ENCODE measurements around the gene LBX1.

The LBX1 gene

DNA sequence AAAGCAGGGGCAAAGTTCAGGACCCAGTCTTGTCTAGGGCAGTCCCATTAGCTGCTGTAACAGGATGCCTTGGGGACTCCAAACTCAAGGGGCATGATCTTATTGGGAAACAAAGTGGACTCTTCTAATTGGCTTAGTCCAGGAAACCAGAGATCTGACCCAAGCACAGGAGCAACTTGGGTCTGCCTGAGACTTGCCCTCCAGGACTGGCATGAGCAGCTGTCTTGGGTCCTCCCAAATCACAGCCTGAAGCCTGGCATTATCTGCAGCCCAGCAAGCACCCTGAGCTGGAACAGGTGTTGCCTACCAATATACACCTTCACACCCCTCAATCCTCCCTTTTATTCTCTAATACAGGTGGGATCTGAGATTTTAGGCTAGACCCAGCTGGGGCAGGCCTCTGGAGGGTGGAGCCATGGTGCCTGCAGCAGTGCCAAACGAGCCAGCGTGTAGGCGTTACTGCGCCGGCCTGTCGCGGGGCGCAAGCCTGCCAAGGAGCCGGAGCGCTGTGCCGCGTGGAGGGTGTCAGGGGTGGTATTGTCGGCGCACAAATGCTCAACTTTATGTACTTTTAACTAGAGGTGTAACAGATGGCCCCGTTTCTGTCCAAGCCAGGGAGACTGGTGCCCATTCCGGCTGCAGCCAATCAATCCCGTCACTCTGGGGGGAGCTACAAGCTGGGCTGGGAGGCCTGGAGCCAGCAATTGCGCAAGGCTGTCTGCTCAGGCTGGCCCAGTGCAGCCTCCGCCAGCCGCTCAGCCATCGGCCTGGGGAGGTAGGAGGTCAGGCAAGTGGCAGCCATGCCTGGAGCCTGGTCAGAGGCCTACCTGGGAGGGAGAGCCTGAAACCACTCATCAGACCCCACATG, 12.8 kb upstream of the LBX1 start:
- no peak for DNase-seq

- no peak for DNase-seq
Measured at GRCh38 chr10:101238732-101239105, 9.5 kb upstream of the LBX1 start.

DNA sequence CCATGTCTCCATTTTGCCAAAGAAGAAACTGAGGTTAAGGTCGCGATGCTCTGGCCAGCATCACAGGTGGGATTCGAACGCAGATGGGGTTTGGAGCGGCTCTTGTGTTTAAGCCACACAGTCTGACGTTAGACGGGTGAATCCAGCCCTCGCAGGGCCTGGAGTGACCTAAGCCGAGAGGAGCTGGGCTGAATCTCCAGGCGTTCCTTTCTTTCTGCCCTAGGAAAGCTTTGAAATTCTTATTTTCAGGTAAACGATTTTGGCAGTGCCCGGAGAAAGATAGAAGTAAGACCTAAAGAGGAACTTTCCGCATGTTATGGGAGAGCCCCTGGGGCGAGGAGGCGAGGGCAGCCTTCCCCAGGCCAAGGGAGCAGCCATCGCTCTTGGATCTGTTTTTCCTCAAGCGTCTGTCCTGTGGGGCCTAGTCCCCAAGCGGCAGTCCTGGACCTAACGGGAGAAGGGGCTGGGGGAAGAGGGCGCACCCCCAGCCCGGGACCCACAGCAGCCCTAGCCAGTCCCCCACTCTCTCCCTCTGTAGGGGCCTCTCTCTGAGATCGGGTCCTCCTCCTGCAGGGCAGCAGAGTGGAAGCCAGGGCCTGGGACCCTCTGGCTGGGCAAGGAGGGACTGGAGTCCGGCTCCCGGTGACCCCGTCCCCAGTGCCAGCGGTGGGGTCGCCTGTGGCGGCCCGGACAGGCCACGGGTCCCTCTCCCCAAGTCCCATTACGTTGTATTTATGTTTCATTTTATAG, 8.9 kb upstream of the LBX1 start:
- DNase-seq = no peak

DNA sequence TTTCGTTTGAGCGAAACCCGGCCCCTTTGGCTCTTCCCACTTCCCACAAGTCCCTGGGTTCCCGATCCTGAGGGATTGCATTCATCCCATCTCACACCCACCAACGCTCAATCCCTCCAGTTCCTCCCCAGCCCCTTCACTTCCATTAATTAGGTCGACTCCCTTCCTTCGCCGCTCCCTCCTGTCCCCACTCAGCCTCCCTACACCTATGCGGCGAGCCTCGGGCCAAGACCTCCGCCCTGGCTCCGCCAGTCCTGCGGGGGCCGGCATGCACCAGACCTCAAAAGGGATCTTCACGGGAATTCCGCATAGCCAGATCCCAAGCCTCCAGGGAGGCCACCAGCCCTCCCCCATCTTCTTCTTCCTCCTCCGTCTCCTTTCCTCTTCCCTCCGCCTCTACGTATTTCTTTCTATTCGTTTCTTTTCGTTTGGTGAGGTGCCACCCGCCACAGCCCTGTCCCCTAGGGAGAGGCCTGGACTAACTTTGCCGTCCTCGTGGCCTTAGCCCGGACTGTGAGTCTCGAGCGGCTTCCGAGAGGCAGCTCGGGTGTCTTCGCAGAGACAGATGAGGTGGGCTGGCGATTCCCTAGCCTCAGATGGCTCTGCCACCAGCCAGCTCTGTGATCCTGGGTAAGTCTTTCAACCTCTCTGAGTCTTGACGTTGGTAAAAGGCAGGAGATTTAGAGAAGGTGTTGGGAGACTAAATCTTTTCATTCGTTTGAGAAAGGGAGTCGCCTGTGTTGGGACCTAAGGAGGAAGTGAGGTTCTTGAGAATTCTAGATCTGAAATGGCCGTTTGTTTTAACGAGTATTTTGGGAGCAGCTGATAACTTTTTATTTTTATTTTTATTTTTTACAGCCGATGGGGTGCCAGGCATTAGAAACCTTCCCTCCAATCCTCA, 8.1 kb upstream of the LBX1 start:
- no peak for DNase-seq

GRCh38 chr10:101236376-101237080, 7.3 kb upstream of the LBX1 start:
- no peak for DNase-seq

DNA sequence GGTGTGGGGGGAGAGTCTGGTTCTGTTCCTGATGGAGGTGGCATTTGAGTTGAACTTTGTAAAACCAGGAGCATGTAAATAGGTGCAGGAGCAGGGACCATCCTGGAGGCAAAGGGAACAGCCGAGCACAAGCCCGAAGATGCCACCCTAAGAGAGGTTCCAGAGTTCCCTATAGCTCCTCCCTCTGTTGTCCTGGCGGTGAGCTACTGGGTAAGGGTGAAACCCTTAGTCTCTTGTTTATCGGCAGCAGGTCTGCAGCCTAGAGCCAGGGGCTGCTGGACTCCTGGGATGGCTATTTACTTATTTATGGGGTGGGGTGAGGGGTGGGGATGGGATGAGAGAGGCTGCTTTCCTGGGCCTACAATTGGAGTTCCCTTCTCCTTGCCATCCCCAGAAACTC, 6.5 kb upstream of the LBX1 start:
- DNase-seq = no peak

DNA sequence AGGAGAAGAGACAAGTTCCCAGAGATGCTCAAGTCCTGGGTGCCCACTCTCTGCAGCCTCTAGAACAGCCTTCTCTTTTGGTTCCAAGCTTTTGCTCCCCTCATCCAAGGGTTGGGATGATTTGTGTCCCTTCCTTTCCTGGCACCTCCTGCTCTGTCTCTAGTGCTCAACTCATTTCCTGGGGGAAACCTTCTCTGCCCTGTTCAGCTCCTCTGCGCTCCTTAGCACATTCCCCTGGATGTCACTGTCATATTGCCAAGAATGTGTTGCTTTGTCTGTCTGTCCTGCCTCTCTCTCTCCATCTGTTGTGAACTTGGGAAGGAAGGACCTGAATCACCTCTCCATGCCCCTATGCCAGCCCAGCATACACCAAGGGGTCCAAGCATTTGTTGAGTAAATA, 5.1 kb upstream of the LBX1 start:
- no peak for DNase-seq

GRCh38 chr10:101233863-101234262, 4.6 kb upstream of the LBX1 start:
- no peak for DNase-seq

DNA sequence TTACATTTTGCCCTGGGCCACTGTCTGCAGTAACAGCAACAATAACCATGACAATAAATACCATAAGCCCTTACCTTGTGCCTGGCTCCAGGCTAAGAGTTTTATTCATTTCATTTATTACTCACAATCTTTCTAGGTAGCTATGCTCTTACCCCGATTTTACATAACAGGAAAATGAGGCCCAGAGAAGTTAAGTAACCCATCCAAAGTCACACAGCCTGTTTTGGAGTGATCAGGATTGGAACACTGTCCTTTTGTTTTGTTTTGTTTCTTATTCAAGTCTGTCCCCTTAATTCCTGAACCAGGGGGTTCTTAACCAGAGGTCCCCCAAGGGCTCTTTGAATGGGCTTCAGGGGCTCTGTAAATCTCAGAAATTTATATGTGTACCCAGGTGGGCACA, 4.2 kb upstream of the LBX1 start:
- no peak for DNase-seq

DNA sequence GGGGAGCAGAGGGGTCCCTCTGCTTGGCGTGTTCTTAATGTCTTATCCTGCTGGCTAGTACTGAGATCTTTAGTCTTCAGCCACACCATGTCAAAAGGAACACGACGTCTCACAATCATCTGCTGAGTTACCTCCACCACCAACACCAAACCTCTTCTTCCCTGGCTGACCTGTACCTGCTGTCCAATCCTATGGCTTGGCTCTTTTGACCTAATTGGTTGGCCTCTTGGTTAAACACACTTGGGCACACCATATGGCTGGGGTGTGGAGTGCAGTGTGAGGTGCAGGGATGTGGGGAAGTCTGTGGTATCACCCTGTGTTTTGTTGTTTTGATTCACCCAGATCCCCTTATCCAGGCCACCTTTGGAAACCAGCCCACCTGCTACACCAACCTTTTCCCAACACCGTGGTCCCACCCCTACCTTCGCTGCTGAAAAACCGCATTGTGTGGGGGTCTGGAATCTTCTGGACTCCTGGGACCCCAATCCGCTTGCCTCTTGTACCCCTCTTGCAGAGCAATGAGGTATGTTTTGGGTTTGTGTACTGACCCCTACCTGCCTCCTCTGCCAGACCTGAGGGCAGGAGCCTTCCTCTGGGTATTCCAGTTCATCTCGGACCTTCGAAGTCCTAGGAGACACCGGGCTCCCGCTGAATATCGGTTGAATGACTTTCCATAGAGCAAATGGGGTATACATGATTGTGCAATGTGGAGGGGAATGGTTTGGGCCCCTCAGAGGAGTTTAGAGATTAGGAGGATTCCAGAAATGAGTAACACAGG, 2.8 kb upstream of the LBX1 start:
- no peak for DNase-seq

GRCh38 chr10:101231092-101231491, 1.8 kb upstream of the LBX1 start:
- DNase-seq = no peak

GRCh38 chr10:101230183-101230917, 1.1 kb upstream of the LBX1 start:
- no peak for DNase-seq

DNA sequence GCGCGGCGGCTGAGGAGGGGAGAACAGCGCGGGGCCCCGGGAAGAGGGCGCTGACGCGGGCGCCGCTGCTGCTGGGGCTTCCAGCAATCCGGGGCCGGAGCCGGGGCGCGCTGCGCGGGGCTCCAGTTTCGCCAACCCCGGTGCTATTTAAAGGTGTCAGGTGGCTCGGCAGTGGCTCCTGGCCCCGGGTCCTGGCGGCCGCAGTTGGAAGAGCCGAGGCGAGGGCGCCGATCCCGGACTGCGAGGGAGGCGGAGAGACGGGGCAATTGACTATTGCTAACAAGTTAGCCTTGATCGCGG, 347 bp downstream of the LBX1 start:
- DNase-seq = no peak

- DNase-seq = no peak
Measured at GRCh38 chr10:101228153-101228965, 904 bp downstream of the LBX1 start.

GRCh38 chr10:101227429-101228152, 1.7 kb downstream of the LBX1 start:
- no peak for DNase-seq

DNA sequence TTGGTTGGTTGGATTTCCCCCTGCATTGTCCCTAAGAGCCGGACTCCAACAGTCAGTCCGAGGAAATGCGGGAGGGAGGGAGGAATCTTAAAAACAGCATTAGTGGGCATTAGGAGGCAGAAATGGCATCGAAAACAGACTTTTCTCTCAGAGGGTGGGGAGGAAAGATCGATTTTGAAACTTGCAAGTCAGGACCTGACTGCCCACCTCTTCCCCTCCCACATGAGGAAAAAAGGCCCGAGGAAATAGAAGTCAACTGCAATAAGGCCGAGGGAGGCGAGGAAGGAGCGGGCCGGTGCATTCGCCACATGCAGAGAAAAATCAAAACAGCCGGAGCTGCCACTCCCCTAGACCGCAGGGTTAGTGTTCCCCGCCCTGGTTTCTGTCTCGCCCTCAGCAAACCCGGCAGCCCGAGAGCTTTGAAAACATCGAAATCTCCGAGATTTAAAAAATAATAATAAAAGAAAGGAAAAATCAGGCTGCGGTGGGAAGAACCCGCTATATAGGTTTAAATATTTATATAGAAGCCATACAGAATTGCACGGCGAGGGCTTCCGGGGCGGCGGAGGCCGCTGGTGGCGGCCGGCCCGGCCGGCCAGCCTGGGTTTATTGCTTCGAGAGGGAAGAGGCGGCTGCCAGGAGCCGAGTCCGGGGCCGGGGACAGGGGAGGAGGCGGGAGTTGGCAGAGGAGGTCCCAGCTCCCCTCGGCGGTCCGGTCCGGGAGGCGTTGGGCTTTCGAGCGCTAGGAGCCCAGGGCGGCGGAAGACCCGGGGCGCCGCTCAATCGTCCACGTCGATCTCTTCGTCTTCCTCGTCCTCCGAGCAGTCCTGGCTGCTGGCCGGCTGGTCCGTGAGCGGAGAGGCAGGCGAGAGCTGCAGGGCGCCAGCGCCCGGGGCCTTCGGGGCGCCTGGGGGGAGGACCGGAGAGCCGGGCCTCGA, 2.5 kb downstream of the LBX1 start:
- DNase-seq = no peak

- DNase-seq = no peak
Measured at GRCh38 chr10:101225846-101226421, 3.3 kb downstream of the LBX1 start.
